Retinal pigment epithelial cell (primary cell): ENCODE data around the gene COQ10B.
A peak's percentile ranks its signal among the peaks of the same experiment; 100 is the strongest.

ENCODE experiments used
- DNase-seq: peaks from one replicate; pipeline ENCODE4 v3.0.0-alpha.2; 2010; ENCODE audit warnings: low read depth
- H3K4me3 ChIP-seq: 2 replicates; pipeline ENCODE4 v1.5.1; 2011; ENCODE audit warnings: mild to moderate bottlenecking, low read length, control low read depth, moderate library complexity
- TF ChIP-seq, protein P1 (sequence below): conservative IDR thresholded peaks from 2 replicates; pipeline ENCODE4 v1.5.1; 2011; ENCODE audit warnings: low read depth, low read length, control low read depth, inconsistent platforms

The COQ10B gene

DNA sequence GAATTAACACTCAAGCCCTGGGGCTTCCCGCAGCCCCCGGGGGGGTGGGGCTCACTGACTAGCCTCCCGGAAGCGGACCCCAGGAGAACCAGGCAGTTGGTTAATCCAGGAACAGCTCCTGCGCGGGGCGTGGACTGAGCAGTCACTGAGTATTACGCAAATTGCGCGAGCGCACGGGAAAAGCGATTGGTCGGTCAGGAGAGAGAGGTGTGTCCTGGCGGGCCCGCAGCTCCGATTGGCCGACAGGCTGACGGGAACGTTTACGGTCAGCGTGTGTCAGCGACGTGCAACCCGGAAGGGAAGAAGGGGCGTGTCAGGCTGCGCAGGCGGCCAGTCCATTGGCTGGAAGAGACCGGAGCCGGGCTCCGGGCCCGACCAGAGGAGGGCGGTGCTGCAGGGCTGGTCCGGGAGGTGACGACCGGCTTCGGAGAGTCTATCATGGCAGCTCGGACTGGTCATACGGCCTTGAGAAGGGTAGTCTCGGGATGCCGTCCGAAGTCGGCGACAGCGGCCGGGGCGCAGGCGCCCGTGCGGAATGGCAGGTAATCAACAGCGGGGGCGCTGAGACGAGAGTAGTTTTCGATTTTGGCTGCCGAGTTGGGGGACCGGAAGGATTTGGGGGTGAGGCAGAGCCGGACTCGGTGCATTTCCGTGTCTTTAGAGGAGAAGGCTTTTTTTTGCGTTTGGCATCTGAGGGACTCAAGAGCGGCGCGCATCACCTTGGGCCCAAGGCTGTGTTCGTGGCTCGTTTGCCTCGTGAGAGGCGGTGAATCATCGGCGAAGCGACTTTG lies at the start of gene COQ10B:
TSS of gene COQ10B (plus strand) at position 430 of the 791 bp plus-strand sequence. CDS start at position 439, 9 bp downstream.
- DNase-seq, result peak; percentile 99
- TF ChIP-seq, protein P1, sequence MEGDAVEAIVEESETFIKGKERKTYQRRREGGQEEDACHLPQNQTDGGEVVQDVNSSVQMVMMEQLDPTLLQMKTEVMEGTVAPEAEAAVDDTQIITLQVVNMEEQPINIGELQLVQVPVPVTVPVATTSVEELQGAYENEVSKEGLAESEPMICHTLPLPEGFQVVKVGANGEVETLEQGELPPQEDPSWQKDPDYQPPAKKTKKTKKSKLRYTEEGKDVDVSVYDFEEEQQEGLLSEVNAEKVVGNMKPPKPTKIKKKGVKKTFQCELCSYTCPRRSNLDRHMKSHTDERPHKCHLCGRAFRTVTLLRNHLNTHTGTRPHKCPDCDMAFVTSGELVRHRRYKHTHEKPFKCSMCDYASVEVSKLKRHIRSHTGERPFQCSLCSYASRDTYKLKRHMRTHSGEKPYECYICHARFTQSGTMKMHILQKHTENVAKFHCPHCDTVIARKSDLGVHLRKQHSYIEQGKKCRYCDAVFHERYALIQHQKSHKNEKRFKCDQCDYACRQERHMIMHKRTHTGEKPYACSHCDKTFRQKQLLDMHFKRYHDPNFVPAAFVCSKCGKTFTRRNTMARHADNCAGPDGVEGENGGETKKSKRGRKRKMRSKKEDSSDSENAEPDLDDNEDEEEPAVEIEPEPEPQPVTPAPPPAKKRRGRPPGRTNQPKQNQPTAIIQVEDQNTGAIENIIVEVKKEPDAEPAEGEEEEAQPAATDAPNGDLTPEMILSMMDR, result peak; percentile 22
- peak within 1 kb of the TSS; percentile 99 for H3K4me3 ChIP-seq

DNA sequence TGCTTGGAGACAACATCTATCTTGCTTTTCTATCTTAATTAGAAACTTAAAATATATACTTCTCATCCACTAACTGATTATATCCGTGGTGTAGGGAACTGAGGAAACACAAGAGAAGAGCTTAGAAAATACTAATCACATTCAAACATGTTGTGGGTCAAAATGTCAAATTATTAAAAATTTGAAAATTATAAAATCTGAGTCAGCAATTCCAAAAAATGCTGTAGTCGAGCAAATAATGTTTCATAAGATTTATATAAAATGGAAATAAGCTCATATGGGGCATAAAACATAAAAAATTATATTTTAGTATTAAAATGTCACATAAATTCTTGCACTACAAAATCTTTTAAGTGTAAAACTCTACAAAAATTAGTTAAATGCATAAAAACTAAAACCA lies 47.8 kb upstream of the COQ10B start:
- no peak overlapping the region for H3K4me3 ChIP-seq
- TF ChIP-seq, protein P1, result no peak
- no peak for DNase-seq

DNA sequence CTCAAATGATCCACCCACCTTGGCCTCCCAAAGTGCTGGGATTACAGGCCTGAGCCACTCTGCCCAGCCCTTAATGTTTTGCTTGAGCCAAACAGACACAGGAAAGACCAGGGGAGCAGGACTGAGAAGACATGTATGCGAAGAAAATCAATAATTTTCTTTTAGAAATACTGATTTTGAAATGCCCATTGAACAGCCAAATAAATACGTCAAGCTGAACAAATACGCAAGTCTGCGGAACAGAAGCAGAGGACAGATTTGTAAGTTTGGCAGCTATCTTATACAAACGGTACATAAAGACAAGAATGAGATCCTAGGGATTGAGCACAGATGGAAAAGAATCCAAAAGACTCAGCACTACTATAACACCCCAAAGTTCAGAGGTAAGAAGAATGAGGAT lies 39.3 kb upstream of the COQ10B start:
- TF ChIP-seq, protein P1, result no peak
- no peak for DNase-seq
- no peak overlapping the region for H3K4me3 ChIP-seq

DNA sequence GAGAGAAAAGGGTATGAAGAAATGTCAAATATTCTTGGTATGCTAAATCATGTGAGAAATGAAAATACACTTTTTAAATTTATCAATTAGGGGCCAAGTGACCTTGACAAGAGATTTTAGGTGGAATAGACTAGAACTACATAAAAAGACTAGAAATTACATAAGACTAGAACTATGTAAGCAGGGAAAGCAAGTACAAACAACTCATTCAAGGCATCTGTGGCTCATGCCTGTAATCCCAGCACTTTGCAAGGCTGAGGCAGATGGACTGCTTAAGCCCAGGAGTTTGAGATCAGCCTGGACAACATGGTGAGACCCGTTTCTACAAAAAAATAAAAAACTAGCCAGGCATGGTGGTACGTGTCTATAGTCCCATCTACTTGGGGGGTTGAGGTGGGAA lies 38.8 kb upstream of the COQ10B start:
- DNase-seq, result no peak
- TF ChIP-seq, protein P1, result no peak
- H3K4me3 ChIP-seq, result no peak overlapping the region

DNA sequence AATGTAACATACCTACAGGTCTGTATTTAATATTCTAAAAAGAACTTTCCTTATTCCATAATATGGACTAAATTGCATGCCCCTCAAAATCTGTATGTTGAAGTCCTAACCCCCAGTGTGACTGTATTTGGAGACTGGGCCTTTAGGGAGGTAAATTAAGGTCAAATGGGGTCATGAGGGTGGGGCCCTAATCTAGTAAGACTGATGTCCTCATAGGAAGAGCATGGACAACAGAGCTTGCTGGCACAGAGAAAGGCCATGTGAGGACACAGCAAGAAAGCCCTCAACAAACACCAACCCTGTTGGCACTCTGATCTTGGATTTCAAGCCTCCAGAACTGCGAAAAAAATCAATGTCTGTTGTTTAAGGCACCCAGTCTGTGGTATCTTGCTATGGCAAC lies 37.1 kb upstream of the COQ10B start:
- no peak for DNase-seq
- TF ChIP-seq, protein P1, result no peak
- no peak overlapping the region for H3K4me3 ChIP-seq

DNA sequence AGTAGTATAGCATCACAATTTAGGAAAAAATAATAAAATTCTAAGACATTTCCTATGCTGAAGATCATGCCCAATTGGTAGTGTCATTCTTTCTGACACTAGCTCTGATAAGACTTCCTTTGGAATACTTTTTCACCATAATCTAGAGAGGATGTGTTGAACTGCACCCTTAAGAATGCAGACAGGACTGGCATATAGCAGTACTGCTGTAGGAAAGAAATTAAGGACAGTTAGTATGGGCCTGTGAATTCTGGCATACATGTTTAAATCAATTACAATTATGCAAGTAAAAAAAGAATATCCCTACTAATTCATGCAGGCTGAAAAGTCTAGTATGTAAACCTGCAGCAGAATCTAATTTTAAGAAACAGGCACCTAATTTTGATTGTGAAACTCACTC lies 33.9 kb upstream of the COQ10B start:
- no peak for DNase-seq
- no peak overlapping the region for H3K4me3 ChIP-seq
- TF ChIP-seq, protein P1, result no peak

- H3K4me3 ChIP-seq, result no peak overlapping the region
- DNase-seq, result no peak
- TF ChIP-seq, protein P1, result no peak
These were observed 30.0 kb upstream of the COQ10B start for GRCh38 chr2:197423307-197423706.
